Ovary (tissue), 1 donor: ENCODE data around the gene PHF14.

Source experiments
- EP300 ChIP-seq: sonication (generic); formaldehyde crosslinking; IDR thresholded peaks from one replicate; pipeline ENCODE4 v1.6.1; 2017; ENCODE audit warnings: antibody characterized with exemption
- POLR2A ChIP-seq: fragments of 450-650 bp; IDR thresholded peaks from one replicate; pipeline ENCODE4 v1.6.1; 2017; ENCODE audit warnings: antibody characterized with exemption, mild to moderate bottlenecking, moderate library complexity

- TF ChIP-seq EP300 = no peak
- TF ChIP-seq POLR2A = no peak
These were observed 32.6 kb downstream of the PHF14 start for GRCh38 chr7:11006291-11006690.
